Activated gamma-delta T cell treated with Interleukin-2 at 50 U/mL for 16 hours (primary cell): ENCODE measurements around the gene TMEM181.
"Not testable (repeated sequence)": the region's sequence is repeated elsewhere in the genome, so short reads cannot be mapped to it uniquely, and the experiment has no call there.

Experiments used
- DNase-seq: peaks from one replicate; pipeline ENCODE4 v3.0.0-alpha.2; 2020

The TMEM181 gene

DNA sequence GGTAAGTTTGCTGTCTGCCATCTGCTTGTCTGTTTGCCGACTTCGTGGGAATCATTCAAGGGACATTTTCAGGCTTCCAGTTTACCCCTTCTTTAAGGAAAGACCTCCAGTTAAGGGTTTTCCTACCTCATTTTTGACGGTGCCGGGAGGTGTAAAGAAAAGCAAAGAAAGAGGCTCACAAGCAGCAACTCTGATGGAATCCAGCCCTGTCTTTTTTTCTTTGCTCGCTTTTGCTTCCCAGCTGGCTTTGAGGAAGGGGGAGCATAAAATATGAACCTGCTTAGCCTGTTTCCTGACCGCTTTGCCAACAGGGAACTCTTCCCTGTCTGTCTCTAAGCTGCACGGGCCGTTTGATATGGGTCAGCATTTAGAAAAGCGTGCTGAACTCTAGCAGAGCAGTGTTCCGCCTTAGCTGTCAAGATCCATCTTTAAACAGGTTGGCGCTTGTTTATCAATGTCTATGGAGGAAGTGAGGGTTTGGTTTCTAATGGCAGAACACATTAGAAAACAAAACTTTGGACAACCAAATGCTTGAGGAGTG lies 103.8 kb downstream of the TMEM181 start:
- no peak for DNase-seq

GRCh38 chr6:158665332-158665731 lies 105.4 kb downstream of the TMEM181 start:
- no peak for DNase-seq

DNA sequence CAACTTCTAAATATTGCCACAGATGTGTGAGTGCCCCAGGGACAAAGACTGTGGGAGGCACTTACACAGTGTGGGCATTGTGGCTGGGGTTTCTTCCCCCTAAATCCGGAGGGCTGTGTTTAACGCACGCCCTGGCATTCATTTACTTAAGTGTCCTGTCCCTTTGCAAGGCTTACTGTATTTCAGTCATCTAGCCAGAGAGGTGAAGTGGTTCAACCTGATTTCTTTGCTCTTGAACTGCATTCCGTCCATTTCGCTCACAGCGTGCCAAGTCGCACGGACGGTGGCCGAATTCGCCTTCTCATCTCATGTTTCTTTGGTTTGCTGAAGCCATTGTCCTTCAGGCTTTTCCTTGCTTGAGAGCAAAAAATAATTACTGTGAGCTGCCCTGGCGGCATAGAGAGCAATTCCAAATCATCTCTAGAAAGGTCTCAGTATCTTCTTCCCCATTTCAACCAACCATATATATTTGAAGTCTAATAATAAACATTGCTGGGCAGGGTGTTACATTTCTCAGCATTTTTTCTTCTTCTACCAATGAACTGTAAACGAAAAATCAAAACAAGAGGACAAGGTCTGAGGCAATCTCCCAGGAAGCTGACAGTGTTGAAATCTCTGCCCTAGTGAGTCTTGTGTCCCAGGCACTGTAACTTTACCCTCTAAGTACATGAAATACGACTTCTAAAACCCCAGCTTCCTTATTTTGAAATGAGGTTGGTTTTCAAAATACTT lies 106.9 kb downstream of the TMEM181 start:
- DNase-seq: no peak

- no peak for DNase-seq
These were observed 107.6 kb downstream of the TMEM181 start for GRCh38 chr6:158667360-158667981.

- no peak for DNase-seq
These were observed 108.8 kb downstream of the TMEM181 start for GRCh38 chr6:158668707-158669103.

GRCh38 chr6:158669145-158670035 lies 109.5 kb downstream of the TMEM181 start:
- no peak for DNase-seq

- DNase-seq: not testable (repeated sequence)
These were observed 112.2 kb downstream of the TMEM181 start for GRCh38 chr6:158672119-158672518.

- DNase-seq: no peak
These were observed 112.8 kb downstream of the TMEM181 start for GRCh38 chr6:158672726-158673125.

DNA sequence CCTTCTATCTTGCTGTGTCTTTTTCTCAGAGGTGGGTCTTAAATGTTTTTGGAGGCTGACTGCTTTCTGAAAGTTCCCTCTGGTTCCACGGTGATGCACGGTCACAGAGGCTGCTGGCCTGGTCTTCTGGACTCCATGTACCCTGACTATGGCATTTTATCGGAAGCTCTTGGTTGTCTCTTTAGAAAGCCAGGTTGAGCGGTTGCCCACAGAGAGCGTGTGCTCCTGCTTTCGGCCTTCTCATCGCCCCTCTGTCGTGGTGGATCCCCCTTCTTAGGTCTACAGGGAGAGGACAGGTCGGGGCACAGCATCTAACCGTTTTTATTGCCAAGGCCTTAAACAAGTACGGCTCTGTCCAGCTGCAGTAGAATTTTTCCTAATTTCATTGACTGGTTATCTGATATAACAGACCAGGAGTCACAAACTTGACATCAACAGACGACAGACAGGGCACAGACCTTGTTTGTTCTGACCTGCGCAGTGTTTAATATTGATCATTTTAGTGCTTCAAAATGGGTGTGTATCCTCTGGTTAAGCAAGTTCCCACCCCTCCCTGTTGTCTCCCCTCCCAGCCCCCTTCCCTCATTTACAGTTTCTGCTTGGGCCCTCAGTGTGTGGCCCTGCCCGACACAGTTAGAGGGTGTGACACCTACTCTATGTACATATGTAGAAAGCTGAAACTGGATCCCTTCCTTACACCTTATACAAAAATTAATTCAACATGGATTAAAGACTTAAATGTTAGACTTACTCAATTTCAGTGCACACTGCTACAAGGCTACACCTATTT lies 114.6 kb downstream of the TMEM181 start:
- no peak for DNase-seq

GRCh38 chr6:158677094-158677493 lies 117.2 kb downstream of the TMEM181 start:
- DNase-seq: not testable (repeated sequence)

DNA sequence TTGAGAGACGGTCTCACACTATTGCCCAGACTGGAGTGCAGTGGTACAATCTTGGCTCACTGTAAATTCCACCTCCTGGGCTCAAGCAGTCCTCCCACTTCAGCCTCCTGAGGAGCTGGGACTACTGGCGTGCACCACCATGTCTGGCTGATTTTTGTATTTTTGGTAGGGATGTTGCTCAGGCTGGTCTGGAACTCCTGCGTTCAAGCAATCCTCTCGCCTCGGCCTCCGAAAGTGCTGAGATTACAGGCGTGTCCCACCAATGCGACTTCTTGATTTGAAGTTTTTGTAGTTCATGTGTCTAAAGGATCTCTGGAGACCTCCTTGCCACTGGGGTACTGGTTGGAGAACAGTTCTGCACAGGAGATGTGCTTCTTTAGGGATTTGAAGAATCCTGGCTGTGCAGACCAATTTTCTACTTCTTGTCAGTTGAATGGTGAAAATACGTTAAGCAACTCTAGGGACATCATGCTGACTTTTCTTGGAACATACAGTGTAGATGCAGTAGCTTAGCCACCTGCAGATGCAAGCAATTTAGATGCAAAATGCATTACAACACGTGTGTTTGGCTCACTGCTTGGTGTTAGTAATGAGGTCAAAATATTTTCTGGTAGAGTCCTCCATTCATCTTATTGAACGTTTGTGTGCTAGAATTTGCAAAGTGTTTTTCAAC lies 118.2 kb downstream of the TMEM181 start:
- no peak for DNase-seq

- no peak for DNase-seq
These were observed 120.1 kb downstream of the TMEM181 start for GRCh38 chr6:158680015-158680414.

DNA sequence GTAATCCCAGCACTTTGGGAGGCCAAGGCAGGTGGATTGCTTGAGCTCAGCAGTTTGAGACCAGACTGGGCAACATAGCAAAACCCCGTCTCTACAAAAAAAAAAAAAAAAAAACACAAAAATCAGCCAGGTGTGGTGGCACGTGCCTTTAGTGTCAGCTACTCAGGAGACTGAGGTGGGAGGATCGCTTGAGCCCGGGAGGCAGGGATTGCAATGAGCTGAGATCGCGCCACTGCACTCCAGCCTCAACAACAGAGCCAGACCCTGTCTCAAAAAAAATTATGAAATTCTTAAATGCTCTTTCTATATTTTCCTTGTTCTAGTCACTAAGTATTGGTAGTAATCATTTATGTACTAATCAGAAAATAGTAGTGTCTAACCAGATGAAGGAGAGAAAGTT lies 120.6 kb downstream of the TMEM181 start:
- no peak for DNase-seq

DNA sequence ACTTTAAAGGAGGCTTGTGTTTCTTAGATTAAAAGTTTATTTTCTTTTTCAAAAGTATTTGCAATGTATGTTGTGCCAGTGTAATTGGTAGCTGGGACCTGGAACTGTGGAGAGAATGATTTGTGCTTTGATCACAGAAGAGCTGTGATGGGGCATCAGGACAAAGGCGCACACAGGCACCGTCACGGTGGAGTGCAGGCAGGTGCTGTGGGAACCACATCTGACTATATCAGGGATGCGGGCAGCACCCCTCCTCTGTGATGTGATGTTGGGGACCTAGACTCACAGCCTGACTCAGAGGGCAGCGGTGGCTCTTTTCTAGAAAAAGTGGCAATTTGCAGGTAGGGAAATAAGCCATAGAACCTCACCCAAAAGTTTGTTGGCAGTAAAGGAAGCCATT lies 124.4 kb downstream of the TMEM181 start:
- DNase-seq: no peak

DNA sequence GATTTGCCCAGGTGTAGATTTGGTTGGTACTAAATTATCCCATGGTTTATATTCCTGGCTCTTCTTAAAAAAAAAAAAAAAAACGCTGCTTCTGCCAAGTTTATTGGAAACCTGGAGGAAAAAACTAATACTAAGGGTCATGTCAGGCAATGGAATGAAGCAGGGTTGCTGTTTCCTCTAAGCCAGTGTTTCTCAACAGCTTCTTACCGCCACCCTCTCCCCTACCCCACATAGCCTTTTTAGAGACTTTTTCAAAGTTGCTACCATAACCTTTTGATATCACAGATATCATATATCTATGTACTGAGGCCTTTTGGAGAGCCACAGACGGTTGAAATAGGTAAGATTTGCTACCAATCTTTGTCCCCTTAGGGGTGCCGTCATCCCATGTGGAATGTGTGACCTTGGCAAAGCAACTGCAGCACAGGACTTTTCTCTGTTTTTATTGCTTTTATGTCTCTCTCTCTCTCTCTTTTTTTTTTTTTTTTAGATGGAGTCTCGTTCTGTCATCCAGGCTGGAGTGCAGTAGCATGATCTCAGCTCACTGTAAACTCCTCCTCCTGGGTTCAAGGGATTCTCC lies 124.9 kb downstream of the TMEM181 start:
- no peak for DNase-seq
